ENCODE measurements around the gene MAD2L1.

MAD2L1 gene

DNA sequence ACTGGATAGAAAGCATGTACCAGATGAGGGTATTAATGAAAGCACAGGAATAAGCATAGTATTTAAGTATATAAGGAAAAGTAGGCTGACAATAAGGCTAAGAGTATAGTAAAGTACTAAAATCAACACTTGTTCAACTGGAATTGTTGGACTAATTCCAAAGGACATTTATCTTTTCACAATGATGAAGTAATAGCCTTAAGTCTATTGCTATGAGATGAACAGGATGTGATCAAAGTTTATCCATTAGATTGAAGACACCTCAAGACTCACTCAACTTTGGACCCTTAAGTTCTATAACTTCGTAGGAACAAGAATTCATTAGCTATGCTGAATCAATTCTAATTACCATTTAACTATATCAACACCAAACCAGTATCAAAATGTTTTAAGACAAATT is 7.6 kb downstream of the MAD2L1 start:
- no peak for DNase-seq (ENCODE audit: low read depth in 4 of 4, low spot score in 1 of 4)

DNA sequence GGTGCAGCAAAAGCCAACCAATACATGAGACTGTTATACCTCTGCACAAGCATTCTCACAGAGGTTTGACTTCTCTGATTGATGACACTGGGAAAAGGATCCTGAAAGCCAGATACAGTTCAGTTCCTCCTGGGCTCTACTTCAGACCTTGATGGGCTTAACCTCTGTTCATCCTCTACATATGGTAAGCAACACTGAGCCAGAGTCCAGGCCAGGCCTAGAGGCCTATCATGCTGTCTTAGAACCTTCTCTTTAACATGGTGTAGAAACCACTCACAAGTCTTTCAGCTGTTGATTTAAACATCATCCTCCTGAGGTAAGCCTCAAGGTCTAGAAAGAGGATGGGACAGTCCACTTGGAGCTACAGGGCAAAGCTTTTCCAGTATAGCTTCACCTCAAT is 9.2 kb downstream of the MAD2L1 start:
- no peak for DNase-seq (ENCODE audit: low read depth in 4 of 4, low spot score in 1 of 4)

DNA sequence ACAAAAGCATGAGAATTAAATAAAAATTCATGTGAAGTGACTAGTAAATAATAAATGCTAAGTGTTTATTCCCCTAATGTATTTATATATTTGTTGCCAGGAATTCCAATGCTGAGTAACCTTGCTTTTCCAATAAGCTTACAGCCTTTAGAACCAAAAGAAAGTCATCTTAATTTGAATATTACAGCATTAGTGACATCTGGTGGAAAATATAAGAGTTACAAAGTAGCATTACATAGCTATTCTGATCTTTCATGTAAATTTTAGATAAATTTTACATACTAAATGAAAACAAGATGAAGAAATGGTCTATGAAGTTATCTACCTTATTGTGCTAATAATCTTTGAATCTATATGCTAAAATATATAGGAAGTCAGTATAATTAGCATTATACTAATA is 10.4 kb downstream of the MAD2L1 start:
- no peak for DNase-seq (ENCODE audit: low read depth in 4 of 4, low spot score in 1 of 4)

DNA sequence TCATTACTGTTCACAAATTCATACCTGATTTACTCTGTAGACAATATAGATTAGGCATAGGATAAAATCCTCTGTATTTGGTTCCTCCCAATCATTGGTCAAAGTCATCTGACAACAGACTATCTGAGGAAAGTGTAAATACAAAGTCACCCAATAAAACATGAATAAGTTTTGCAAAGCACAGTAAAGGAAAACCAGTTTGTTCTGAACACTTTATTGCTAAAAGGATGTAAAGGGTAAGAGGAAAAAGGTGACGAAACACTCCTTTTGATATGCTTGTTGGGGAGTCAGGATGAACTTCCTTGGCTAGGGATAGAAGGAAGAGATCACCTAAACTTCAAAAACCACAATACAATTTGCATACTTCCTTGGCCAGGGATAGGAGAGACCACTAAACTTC is 10.9 kb downstream of the MAD2L1 start:
- no peak for DNase-seq (ENCODE audit: low read depth in 4 of 4, low spot score in 1 of 4)

DNA sequence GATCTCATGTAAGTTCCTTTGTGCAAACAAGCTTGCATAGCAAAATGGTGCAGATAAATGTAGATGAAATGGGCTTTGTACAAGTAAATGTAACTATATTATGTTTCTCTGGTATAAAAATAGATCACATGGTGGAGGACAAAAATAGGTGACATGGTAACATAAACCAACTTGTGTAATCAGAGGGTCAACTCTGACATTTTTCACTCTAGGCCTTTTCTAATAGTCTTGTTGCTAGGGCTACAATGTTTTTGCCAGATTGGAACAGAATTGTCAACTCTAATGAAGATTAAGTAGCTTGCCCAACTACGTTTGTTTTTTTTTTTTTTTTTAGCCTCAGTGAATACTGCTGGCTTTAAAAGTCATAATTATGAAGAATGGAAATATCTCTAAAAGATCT is 11.5 kb downstream of the MAD2L1 start:
- no peak for DNase-seq (ENCODE audit: low read depth in 4 of 4, low spot score in 1 of 4)

DNA sequence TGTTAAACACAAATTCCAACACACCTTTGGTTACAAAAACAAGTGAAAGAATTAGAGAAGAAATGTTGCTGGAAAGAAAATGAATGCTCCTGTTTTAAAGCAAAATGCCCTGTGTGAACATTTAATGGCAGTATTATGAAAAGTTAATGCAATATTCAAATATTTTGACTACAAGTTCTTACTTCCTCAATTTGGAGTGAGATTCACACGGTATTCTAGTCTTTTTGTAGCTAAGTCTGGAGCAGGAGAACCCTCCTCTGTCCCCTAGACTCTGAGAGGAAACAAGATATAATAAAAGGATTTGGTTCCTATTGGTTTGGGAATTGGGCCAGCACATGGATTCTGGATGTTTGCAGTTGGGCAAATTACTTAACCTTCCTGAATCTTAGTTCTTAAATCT is 12.7 kb downstream of the MAD2L1 start:
- no peak for DNase-seq (ENCODE audit: low read depth in 4 of 4, low spot score in 1 of 4)

DNA sequence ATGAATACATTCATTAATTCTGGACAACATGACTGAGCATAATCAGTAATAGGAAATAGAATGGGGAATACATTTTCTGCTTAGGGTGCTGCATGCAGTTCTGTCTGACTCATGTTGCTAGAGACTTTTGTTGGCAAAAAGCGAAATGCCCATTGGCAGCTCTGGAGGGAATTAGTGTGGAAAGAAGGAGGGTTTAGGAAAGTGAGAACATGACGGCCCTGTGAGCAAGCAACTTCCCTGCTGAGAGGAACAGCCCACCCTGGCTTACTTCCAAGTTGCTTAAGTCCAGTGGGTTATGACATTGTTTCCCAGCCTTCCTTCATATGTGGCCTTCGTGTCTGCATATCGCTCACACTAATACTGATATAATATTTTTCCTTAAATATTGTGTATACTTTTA is 13.8 kb downstream of the MAD2L1 start:
- DNase-seq (ENCODE audit: low read depth in 4 of 4, low spot score in 1 of 4), result no peak

DNA sequence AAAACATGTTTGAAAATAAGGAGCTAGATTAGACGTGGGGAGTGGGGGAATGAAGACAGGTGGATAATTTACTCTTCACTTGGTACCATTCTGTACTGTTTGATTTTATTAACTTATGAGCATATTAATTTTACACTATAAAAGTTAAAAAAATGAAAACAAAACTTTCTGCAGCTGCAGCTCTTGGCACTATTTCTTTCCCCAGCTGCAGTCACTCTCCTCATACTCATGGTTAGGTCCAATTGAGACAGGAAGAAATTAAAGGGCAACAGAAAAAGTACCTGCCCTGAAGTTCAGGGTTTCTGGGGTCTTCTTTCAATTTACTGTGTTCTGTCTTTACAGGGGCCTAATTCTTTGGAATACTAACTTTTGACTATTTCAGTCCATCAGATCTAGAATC is 15.4 kb downstream of the MAD2L1 start:
- DNase-seq (ENCODE audit: low read depth in 4 of 4, low spot score in 1 of 4), result no peak

DNA sequence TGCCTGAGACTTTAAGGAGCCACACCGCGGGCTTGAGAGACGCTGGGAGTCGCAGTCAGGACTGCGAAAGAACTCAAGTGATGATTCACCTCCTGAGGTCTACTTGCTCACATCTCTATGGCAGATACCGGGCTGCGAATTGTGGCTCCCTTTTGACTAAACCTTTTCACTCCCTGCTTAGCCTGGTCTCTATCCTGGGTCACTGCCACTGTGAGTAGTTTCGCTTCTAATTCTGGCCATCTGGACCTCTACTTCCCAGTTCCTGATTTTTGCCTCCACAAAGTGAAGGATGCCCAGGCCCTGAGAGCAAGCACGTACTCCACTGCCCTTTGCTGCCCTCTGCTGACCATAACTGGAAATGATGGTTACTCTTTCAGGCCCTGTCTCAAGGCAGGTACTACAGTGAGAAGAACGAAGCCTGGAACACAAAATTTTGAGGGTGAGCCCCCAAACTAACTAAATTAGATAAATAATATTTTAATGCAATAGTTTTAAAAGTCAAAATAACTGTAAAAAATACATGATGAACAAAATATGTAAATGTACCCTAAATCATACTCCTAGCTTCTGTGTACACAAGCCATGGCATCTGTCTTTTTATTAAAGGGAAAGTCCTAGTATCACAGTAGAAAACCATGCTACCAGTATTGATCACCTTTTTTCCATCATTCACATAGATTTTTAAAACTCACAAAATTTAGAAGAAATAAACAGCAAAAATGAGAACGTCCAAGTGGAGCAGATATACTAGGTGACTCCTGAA is 16.7 kb downstream of the MAD2L1 start:
- DNase-seq (ENCODE audit: low read depth in 4 of 4, low spot score in 1 of 4), result peak; percentile 49 to 62 (median 54)

DNA sequence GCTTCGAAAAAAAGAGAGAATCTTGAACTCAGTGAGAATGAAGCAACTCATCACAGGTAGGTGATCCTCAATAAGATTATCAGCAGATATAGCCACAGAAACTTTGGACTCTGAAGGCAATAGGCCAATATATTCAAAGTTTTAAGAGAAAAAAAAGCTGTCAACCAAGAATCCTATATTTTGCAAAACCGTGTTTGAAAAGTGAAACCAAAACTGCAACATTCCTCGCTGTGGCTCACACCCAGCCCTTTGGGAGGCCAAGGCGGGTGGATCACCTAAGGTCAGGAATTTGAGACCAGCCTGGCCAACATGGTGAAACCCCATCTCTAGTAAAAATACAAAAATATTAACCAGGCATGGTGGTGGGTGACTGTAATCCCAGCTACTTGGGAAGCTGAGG is 22.8 kb downstream of the MAD2L1 start:
- no peak for DNase-seq (ENCODE audit: low read depth in 4 of 4, low spot score in 1 of 4)

DNA sequence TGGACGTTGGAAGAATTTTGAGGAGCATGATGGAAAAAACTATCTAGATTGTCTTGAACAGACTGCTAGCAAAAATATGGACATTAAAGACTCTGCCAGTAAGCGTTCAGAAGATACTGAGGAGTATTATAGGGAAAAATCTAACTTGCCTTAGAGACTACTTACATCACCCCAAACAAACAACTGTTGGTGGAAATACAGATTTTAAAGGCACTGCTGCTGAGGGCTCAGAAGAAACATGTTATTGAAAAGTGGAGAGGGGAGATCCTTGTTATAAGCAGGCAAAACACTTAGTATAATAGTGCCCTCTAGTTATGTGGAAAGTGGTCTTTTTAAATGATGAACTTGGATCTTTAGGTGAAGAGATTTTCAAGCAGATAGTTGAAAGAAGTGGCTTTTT is 29.2 kb downstream of the MAD2L1 start:
- DNase-seq (ENCODE audit: low read depth in 4 of 4, low spot score in 1 of 4), result no peak

DNA sequence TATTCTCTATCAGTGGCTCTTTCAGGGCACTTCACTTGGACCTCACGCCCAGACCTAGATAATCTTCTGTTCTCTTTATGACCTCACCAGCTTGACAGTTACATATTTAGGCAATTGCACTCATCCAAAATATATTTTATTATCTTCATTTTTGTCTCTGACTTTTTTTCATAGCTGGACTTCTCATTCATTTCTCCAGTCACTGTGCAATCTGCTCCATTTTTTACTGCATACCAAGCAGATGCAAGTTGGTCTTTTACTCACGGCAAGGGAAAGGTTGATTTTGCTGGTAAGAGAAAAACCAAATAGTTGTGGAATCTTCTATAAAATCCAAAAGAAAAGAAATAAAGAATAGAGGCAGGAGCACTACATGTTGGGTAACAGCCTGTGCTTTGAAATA is 31.7 kb downstream of the MAD2L1 start:
- no peak for DNase-seq (ENCODE audit: low read depth in 4 of 4, low spot score in 1 of 4)

DNA sequence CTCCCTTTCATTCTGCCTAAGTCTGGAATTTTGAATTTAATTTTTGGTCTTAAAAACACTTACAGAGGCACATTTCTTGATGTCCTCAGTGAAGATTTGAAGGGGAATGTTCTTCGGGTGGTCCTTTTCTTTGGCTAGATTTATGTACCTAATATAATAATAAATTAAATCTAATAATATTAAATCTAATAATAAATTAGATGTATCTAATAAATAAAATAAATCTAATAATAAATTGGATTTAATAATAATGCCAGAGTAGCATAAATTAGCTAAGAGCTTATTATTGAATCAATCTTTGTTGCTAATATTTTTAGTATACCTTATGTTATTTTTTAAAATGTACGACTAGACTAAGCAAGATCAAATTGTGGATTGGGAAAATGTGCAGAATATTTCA is 39.8 kb downstream of the MAD2L1 start:
- no peak for DNase-seq (ENCODE audit: low read depth in 4 of 4, low spot score in 1 of 4)

DNA sequence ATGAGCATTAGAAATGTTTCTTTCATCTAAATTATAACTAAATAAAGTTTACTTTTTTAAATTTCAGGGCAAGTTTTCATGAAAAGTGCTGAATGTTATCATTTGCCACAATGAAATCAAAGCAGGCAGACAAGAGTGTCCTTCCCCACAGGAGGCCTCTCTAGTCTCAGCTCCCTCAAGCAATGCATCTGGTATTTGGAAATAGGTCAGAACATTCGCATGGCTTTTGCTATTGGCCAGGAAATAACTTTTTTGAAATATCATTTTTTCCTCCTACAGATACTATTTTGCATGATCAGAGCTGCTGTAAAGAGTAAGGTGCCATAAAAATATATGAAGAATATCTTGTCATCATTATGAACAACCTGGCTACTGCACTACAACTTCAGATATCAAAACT is 41.1 kb downstream of the MAD2L1 start:
- no peak for DNase-seq (ENCODE audit: low read depth in 4 of 4, low spot score in 1 of 4)

DNA sequence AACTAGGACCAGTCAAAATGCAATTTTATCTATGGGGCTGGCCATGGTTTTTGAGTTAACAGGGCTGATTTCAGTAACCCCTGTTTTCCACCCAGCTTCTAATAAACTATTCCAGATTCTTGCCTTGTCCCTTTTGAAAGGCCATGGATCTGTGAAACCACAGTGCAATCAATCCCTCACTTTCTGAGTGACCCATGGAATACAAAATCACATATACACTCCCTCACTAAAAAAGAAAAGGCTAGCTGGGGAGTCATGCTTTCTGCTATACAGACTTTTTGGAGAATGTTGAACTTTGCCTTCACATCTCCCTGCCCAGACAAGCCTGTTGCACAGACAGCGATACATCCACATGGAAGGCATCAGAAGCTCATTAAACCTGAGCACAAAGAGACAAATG is 47.9 kb downstream of the MAD2L1 start:
- no peak for DNase-seq (ENCODE audit: low read depth in 4 of 4, low spot score in 1 of 4)

DNA sequence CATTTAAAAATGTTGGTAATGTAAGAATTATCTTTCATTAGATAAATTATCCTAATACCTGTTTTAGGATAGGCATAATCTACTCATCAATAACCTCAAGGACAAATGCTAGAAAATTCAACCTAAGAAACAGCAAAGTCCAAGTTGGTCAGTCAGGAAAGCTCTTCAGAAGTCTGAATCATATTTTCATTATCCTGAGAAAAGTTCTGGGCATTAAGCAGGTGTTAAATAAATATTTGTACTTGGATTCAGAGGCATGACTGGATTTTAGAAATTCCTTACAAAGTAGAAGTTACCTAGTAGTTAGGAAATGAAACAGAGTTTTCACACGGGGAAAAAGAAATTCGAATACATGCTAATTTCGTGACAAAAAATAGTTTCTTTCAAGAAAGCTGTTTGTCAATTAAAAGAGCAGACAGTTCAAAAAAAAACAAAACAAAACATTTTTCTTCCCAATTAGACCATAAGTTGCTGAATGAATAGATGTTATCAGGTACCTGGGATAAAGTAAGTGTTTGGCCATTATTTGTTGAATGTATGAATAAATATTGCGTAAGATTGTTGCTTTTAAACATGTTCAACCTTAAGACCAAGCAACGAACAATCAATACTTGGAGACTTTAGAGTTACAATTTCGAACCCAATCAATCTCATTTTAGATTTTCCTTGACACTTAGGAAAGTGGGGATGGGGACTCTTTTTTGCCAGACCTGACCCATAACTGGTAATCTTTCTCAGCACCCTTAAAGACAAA is 48.5 kb downstream of the MAD2L1 start:
- no peak for DNase-seq (ENCODE audit: low read depth in 4 of 4, low spot score in 1 of 4)

DNA sequence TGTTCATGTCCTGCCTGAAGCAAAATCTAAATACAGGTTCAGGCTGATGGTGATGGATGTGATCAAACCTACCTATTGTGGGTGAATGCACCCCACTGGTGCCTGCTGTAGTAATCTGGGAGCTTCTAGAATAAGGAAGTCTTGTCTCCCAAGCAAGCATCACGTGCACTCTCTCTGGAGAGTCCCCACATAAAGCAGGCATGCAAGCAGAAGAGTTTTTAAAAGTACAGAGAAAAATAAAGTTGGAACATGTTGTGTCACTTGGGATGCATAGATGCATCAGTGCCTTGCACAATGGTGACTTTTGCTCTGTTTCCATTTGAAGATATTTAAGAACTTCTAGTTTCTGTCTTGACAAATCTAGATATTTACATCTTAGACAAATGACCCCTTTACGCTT is 54.9 kb downstream of the MAD2L1 start:
- DNase-seq (ENCODE audit: low read depth in 4 of 4, low spot score in 1 of 4), result no peak

DNA sequence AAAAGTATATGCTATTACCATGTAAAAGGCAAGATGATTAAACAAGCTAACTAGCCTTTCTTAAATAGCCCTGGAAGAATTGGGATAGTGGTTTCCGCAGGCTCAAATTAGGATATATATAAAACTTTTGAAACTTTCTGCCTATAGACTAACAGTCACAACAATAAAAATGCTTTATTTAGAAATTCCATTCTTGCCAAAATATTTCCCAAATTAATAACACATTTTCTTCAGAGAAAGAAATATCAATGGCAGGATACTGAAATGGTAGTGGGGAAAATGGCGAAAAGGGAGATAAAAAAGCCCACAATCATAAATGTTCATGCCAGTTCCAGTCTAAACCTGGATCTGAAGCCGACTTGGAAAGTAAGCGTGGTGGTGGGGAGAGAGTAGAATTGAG is 56.0 kb downstream of the MAD2L1 start:
- no peak for DNase-seq (ENCODE audit: low read depth in 4 of 4, low spot score in 1 of 4)

DNA sequence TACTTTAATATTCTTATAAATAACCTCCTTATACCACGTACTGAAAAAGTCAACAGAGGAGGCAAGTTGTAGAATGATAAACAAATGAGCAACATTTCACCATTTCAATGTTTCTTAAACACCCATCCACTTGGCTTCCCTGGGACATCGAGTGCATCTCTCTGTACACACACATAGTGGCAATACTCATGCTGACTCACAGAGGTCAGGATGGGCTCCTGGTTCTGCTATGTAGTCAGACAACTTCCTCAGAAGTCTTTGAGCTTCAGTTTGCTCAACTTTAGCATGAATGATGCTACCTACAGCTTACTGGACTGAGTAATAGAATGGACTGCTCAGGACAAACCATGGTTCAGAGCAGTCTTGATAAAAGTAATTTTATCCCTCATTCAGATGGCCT is 56.9 kb downstream of the MAD2L1 start:
- no peak for DNase-seq (ENCODE audit: low read depth in 4 of 4, low spot score in 1 of 4)

DNA sequence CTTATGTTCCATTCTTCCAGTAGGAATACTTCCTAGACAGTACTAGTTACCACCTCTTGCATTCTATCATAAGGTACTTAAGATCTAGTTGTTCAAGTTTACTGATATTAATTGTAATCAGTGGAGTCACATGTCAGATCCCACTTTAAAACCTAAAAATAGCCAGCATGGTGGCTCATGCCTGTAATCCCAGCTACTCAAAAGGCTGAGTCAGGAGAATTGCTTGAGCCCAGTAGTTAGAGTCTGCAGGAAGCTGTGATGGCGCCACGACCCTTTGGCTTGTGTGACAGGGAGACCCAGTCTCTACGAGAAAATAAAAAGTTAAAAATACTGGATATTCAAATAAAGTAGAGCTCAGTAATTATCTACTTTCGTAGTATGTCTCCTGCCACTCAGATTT is 57.7 kb downstream of the MAD2L1 start:
- no peak for DNase-seq (ENCODE audit: low read depth in 4 of 4, low spot score in 1 of 4)

DNA sequence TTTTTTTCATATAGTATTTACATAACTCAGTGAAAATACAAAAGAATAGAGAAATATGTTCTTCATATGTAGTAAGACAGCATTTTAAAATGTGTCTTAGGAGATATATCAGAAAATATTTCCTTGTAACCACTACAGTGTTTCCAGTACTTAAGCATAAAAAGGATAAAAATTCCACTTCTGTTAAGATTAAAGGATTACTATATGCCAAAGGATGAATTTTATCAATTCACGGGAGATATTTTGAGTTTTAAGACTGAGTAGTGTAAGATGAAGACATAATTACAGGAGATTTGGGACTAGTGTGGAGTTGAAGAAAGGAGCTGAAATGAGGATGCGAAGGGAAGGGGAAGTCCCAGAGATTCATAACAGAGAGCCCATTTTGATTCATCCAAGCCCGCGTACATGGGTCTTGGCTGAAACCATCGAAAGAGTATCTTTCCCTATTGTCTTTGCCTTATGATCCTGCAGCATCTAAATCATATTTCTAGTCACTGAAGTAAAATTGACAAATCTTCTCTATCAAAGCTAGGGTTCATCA is 58.7 kb downstream of the MAD2L1 start:
- DNase-seq (ENCODE audit: low read depth in 4 of 4, low spot score in 1 of 4), result no peak

DNA sequence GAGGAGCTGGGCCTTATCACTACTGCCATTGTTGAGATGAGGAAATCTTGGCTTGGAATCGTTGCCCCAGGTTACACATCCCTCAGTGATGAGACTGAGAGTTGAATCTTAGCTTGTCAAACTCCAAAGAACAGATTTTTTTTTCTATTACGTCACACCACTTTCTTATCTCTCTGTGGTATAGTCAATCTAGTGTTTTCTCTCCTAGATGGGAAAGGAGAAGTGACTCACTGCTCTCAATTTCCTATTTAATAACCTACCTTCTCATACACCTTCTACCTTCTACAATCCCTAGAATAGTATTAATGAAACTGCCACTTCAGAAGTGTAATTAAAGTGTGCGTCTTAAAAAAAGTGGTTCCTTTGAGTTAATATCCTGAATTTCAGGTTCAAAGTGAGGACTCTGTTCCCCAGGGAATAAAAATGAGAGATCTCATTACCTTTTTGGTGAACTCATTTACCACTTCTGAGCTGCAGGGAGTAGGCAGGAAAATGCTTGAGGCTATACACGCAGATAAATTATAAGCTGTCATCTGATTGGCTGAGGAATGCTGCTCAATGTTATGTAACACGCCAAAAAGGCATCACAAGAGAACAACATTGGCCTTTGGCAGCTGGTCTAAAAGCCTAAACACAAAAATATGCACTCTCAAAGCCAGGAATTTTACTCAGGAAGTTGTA is 59.3 kb downstream of the MAD2L1 start:
- no peak for DNase-seq (ENCODE audit: low read depth in 4 of 4, low spot score in 1 of 4)
